HG02840 (cell line): ENCODE results near the gene GNG2.

Experiments used
- ATAC-seq: cut with Tn5 transposase; IDR thresholded peaks from one replicate; pipeline ENCODE4 v1.9.1; 2021; ENCODE audit warnings: mild to moderate bottlenecking, moderate library complexity, moderate number of reproducible peaks; ENCODE audit not compliant: unreplicated experiment, low FRiP score

GNG2 gene

GRCh38 chr14:52015411-52016030, 155.1 kb downstream of the GNG2 start:
- ATAC-seq, result no peak

GRCh38 chr14:52018252-52018651, 157.8 kb downstream of the GNG2 start:
- no peak for ATAC-seq

GRCh38 chr14:52018970-52019369, 158.6 kb downstream of the GNG2 start:
- ATAC-seq, result no peak
